H1 (cell line): Measurements from ENCODE around the gene CAMKMT. TPM values are rescaled to one million over a fixed set of nuclear protein-coding genes. Genes with fewer than 3 reads are reported as not detected.
A peak's percentile ranks its signal among the peaks of the same experiment; 100 is the strongest.

Experiments used
- CTCF ChIA-PET: fragments of 300-600 bp; sonication (Branson Sonifier 250); formaldehyde crosslinking; loops from one replicate; lab custom pipeline; 2021; ENCODE audit not compliant: partially characterized antibody; lab: Charles Lee
- POLR2A ChIA-PET: fragments of 300-600 bp; sonication (Branson Sonifier 250); formaldehyde crosslinking; loops from one replicate; lab custom pipeline; 2021; ENCODE audit warnings: inconsistent platforms; ENCODE audit not compliant: partially characterized antibody; lab: Charles Lee
- DNase-seq, 2 experiments: peaks; one replicate each; pipeline versions ENCODE4 v3.0.0 to v3.0.0-alpha.2; 2010 to 2022; ENCODE audit warnings: low spot score in 2 of 2, low read depth in 1 of 2, mixed read lengths in 1 of 2
- FAIRE-seq: peaks from 2 replicates; lab custom pipeline; 2011; peaks lifted over from hg19 to GRCh38; lab: Jason Lieb, UNC
- H2AFZ ChIP-seq: 2 replicates; pipeline ENCODE4 v1.8.1; 2012; ENCODE audit warnings: low read length, inconsistent platforms
- H2AK5ac ChIP-seq: 2 replicates; pipeline ENCODE4 v1.6.1; 2013; ENCODE audit warnings: low read depth, low read length
- H2BK120ac ChIP-seq: replicated peaks from 2 replicates; pipeline ENCODE3; 2013; ENCODE audit warnings: low read depth, low read length, inconsistent platforms
- H2BK12ac ChIP-seq: 2 replicates; pipeline ENCODE4 v1.6.1; 2013; ENCODE audit warnings: low read depth, low read length
- H2BK15ac ChIP-seq: 2 replicates; pipeline ENCODE4 v1.6.1; 2013; ENCODE audit warnings: low read length
- H2BK20ac ChIP-seq: 2 replicates; pipeline ENCODE4 v1.6.1; 2013; ENCODE audit warnings: low read length
- H2BK5ac ChIP-seq: 2 replicates; pipeline ENCODE4 v1.6.1; 2013; ENCODE audit warnings: low read depth, low read length
- H3K14ac ChIP-seq: 2 replicates; pipeline ENCODE4 v1.6.1; 2013; ENCODE audit warnings: inconsistent platforms; ENCODE audit not compliant: insufficient read length
- H3K18ac ChIP-seq: 2 replicates; pipeline ENCODE4 v1.6.1; 2013; ENCODE audit warnings: low read length; ENCODE audit errors: extremely low read depth
- H3K23ac ChIP-seq: 2 replicates; pipeline ENCODE4 v1.6.1; 2013; ENCODE audit warnings: inconsistent platforms; ENCODE audit not compliant: insufficient read length
- H3K23me2 ChIP-seq: 2 replicates; pipeline ENCODE4 v1.6.1; 2013; ENCODE audit warnings: low read depth, low read length
- H3K27ac ChIP-seq: 2 replicates; pipeline ENCODE4 v1.6.1; 2011; ENCODE audit warnings: low read depth, low read length, inconsistent platforms
- H3K27me3 ChIP-seq, 4 experiments: replicated peaks in 1 of 4; 1 replicate in 1 of 4; 2 replicates in 3 of 4; pipeline versions ENCODE4 v1.6.1 to v1.8.1; 2011 to 2013; ENCODE audit warnings: low read length in 3 of 4, mild to moderate bottlenecking in 3 of 4, inconsistent platforms in 2 of 4, mixed read lengths in 2 of 4, moderate library complexity in 1 of 4; ENCODE audit not compliant: control insufficient read depth in 3 of 4, insufficient read depth in 3 of 4; ENCODE audit errors: extremely low read depth in 1 of 4
- H3K36me3 ChIP-seq, 4 experiments: 2 replicates each; pipeline versions ENCODE4 v1.6.1 to v1.8.1; 2011 to 2013; ENCODE audit warnings: mild to moderate bottlenecking in 4 of 4, low read length in 3 of 4, moderate library complexity in 2 of 4, control low read depth in 1 of 4, inconsistent platforms in 1 of 4; ENCODE audit not compliant: insufficient read depth in 4 of 4, control insufficient read depth in 2 of 4
- H3K4ac ChIP-seq: replicated peaks from 2 replicates; pipeline ENCODE3; 2013; ENCODE audit warnings: low read length, low read depth, mixed read lengths, inconsistent platforms; ENCODE audit not compliant: insufficient read length
- H3K4me1 ChIP-seq, 4 experiments: replicated peaks in 1 of 4; 1 replicate in 1 of 4; 2 replicates in 3 of 4; pipeline versions ENCODE4 v1.6.1 to v1.8.1; 2011 to 2013; ENCODE audit warnings: low read length in 3 of 4, inconsistent platforms in 2 of 4, mixed read lengths in 1 of 4; ENCODE audit not compliant: insufficient read depth in 4 of 4, control insufficient read depth in 3 of 4
- H3K4me2 ChIP-seq, 2 experiments: 2 replicates each; pipeline versions ENCODE4 v1.6.1 to v1.8.1; 2011 to 2013; ENCODE audit warnings: low read depth in 2 of 2, low read length in 2 of 2, control low read depth in 1 of 2, inconsistent platforms in 1 of 2, mild to moderate bottlenecking in 1 of 2; ENCODE audit not compliant: insufficient read depth in 1 of 2
- H3K4me3 ChIP-seq, 4 experiments: fragments of 200-600, 300-600 bp in 1 of 4; sonication (generic), shearing (Covaris generic), sonication (Bioruptor Twin) in 1 of 4; 2 replicates each; pipeline versions ENCODE4 v1.5.1 to v1.8.1; 2011 to 2016; ENCODE audit warnings: low read length in 4 of 4, low read depth in 3 of 4, control low read depth in 2 of 4, inconsistent platforms in 2 of 4, mild to moderate bottlenecking in 2 of 4, mixed read lengths in 1 of 4, moderate library complexity in 1 of 4; ENCODE audit not compliant: insufficient read depth in 2 of 4; ENCODE audit errors: extremely low read depth in 1 of 4
- H3K56ac ChIP-seq: replicated peaks from 2 replicates; pipeline ENCODE3; 2013; ENCODE audit warnings: low read depth, mild to moderate bottlenecking, mixed read lengths, low read length, inconsistent platforms; ENCODE audit not compliant: insufficient read length
- H3K79me1 ChIP-seq: 2 replicates; pipeline ENCODE4 v1.6.1; 2013; ENCODE audit warnings: low read depth, low read length, control low read depth
- H3K79me2 ChIP-seq, 2 experiments: 2 replicates each; pipeline versions ENCODE4 v1.6.1 to v1.8.1; 2012 to 2013; ENCODE audit warnings: low read length in 2 of 2, mild to moderate bottlenecking in 2 of 2, inconsistent platforms in 1 of 2; ENCODE audit not compliant: insufficient read depth in 2 of 2, control insufficient read depth in 1 of 2
- H3K9ac ChIP-seq, 4 experiments: replicated peaks in 1 of 4; 1 replicate in 1 of 4; 2 replicates in 3 of 4; pipeline versions ENCODE4 v1.6.1 to v1.8.1; 2011 to 2013; ENCODE audit warnings: low read depth in 3 of 4, low read length in 3 of 4, control low read depth in 2 of 4, mild to moderate bottlenecking in 2 of 4, moderate library complexity in 2 of 4, inconsistent platforms in 1 of 4; ENCODE audit errors: extremely low read depth in 1 of 4
- H3K9me3 ChIP-seq, 2 experiments: 2 replicates each; pipeline versions ENCODE4 v1.6.1 to v1.8.1; 2012 to 2013; ENCODE audit warnings: mild to moderate bottlenecking in 2 of 2, moderate library complexity in 2 of 2, control low read depth in 1 of 2, inconsistent platforms in 1 of 2, low read depth in 1 of 2, low read length in 1 of 2, mixed read lengths in 1 of 2; ENCODE audit not compliant: insufficient read depth in 2 of 2
- H4K20me1 ChIP-seq, 2 experiments: replicated peaks in 1 of 2; 2 replicates each; pipeline versions ENCODE3 to v1.8.1; 2011 to 2013; ENCODE audit warnings: inconsistent platforms in 2 of 2, low read length in 2 of 2, mild to moderate bottlenecking in 1 of 2; ENCODE audit not compliant: insufficient read depth in 2 of 2, control insufficient read depth in 1 of 2
- H4K5ac ChIP-seq: 2 replicates; pipeline ENCODE4 v1.6.1; 2013; ENCODE audit warnings: low read length, low read depth, mixed read lengths, inconsistent platforms; ENCODE audit not compliant: insufficient read length
- H4K8ac ChIP-seq: 2 replicates; pipeline ENCODE4 v1.8.0; 2013; ENCODE audit warnings: mild to moderate bottlenecking, moderate library complexity, low read length, inconsistent platforms; ENCODE audit not compliant: insufficient read depth; ENCODE audit errors: extremely low read depth
- H4K91ac ChIP-seq: replicated peaks from 2 replicates; pipeline ENCODE3; 2013; ENCODE audit warnings: low read length, mixed read lengths, inconsistent platforms; ENCODE audit not compliant: insufficient read length
- BRCA1 ChIP-seq: IDR thresholded peaks from 2 replicates; pipeline ENCODE4 v1.6.1; 2012; ENCODE audit warnings: low read depth, low read length, improper control_type of control experiment
- CEBPB ChIP-seq: IDR thresholded peaks from 2 replicates; pipeline ENCODE4 v1.6.1; 2012; ENCODE audit warnings: low read depth, low read length
- HDAC6 ChIP-seq: IDR thresholded peaks from one replicate; pipeline ENCODE4 v1.7.1; 2012; ENCODE audit warnings: low read depth, mild to moderate bottlenecking, inconsistent platforms, low read length, moderate library complexity
- KDM4A ChIP-seq: IDR thresholded peaks from one replicate; pipeline ENCODE4 v1.7.1; 2012; ENCODE audit warnings: low read depth, mild to moderate bottlenecking, moderate library complexity, low read length, inconsistent platforms; ENCODE audit not compliant: severe bottlenecking
- MAX ChIP-seq: IDR thresholded peaks from 2 replicates; pipeline ENCODE4 v1.6.1; 2012; ENCODE audit warnings: inconsistent platforms
- POLR2AphosphoS5 ChIP-seq: IDR thresholded peaks from 2 replicates; pipeline ENCODE4 v1.6.1; 2011; ENCODE audit warnings: low read depth, low read length
- SIRT6 ChIP-seq: IDR thresholded peaks from one replicate; pipeline ENCODE4 v1.7.1; 2012; ENCODE audit warnings: low read length, inconsistent platforms
- USF2 ChIP-seq: IDR thresholded peaks from 2 replicates; pipeline ENCODE4 v1.6.1; 2011; ENCODE audit warnings: low read length, improper control_type of control experiment
- WGBS, 2 experiments: shearing (Covaris generic) in 1 of 2; methylation state at CpG; one replicate each; pipeline versions ENCODE4 v1.1.6 to v1.1.7; 2013 to 2015; ENCODE audit warnings: low lambda C conversion rate in 2 of 2, mixed read lengths in 2 of 2, inconsistent platforms in 1 of 2, low coverage in 1 of 2, missing lambda C conversion rate in 1 of 2; ENCODE audit not compliant: insufficient replicate concordance in 2 of 2, insufficient coverage in 1 of 2, insufficient read length in 1 of 2; ENCODE audit errors: extremely low coverage in 1 of 2, missing lambda C conversion rate in 1 of 2; 5-methylcytosine and 5-hydroxymethylcytosine counted together
- polyA plus RNA-seq, 7 experiments: library from polyadenylated mRNA; depleted of rRNA in 3 of 7; stranded (reverse) in 5 of 7; unstranded in 2 of 7; fragments of >200 nt in 5 of 7; fragments of 200-250 nt in 2 of 7; gene quantifications; 1 replicate in 5 of 7; 2 replicates in 1 of 7; 4 replicates in 1 of 7; pipeline versions ENCODE4 v1.2.1 to v1.2.3, GENCODE V29; 2011 to 2013; ENCODE audit warnings: missing spikeins in 2 of 7, mixed read lengths in 2 of 7
- total RNA-seq: library from RNA; stranded (reverse); fragmentation: NEBNext Ultra II Directional; extraction: Animal tissue kit (Norgen Biotek cat#: 25700); gene quantifications from 2 replicates; pipeline ENCODE4 v1.2.1, GENCODE V29; 2021

The CAMKMT gene
- total and polyA plus RNA-seq, 2 of the 8 experiments (the other 6 are each of a cell fraction or from before 2014, with no cell fraction given), result 14.7 to 22.4 TPM

- peaks cover 2 to 29% (median 18%) of the 10 kb centered on the region in 4 experiments; a peak in 5 of 7 replicates for H3K4me1 ChIP-seq
- H2BK20ac ChIP-seq, result no peak overlapping the region
- POLR2A ChIA-PET, result no interaction called here
- WGBS, 2 experiments, result 79% methylated on average over 2 of the region's 2 CpGs; no CpG with 5 or more reads in 1 of the 2 experiments
- no peaks in the 10 kb centered on the region for H3K9me3 ChIP-seq
- no peak overlapping the region; the same call in 1 of the 2 replicates for H3K18ac ChIP-seq
- 0 out of 2 replicates have a peak overlapping the region, but pooled peaks have one; percentile 4 for H2BK12ac ChIP-seq
- no peak overlapping the region for H2AFZ ChIP-seq
- H3K27me3 ChIP-seq, result no peaks in the 10 kb centered on the region
- H3K23ac ChIP-seq, result no peak overlapping the region
- no peak overlapping the region for H3K56ac ChIP-seq
- H2BK15ac ChIP-seq, result no peak overlapping the region
- no peak overlapping the region for H3K9ac ChIP-seq
- peak overlapping the region; percentile 8 for H2BK120ac ChIP-seq
- CTCF ChIA-PET, result interaction anchor here (1.4 kb wide), 1 partner anchor 502 kb away, joined by 3 read pairs; no protein-coding TSS in a partner anchor
- H4K5ac ChIP-seq, result no peak overlapping the region
- H3K14ac ChIP-seq, result no peak overlapping the region
- H3K4me2 ChIP-seq, result no peak overlapping the region
- H4K20me1 ChIP-seq, result no peaks in the 10 kb centered on the region
- H3K27ac ChIP-seq, result no peak overlapping the region
- no peak for TF ChIP-seq SIRT6
- TF ChIP-seq BRCA1, result no peak
- TF ChIP-seq CEBPB, result no peak
- TF ChIP-seq KDM4A, result no peak
- no peak for TF ChIP-seq HDAC6
- TF ChIP-seq USF2, result no peak
- no peak for TF ChIP-seq MAX
- TF ChIP-seq POLR2AphosphoS5, result no peak
- no peak for DNase-seq
- no peaks in the 10 kb centered on the region for H3K79me2 ChIP-seq
- no peak overlapping the region for H3K4ac ChIP-seq
- H3K36me3 ChIP-seq, result 0 out of 8 replicates have a peak, but pooled peaks cover 0 to 2% (median 0%) of the 10 kb centered on the region in 4 experiments
- no peak overlapping the region for H3K4me3 ChIP-seq
- FAIRE-seq, result no peak
- no peak overlapping the region for H4K8ac ChIP-seq
- H2BK5ac ChIP-seq, result no peak overlapping the region
- H3K79me1 ChIP-seq, result no peaks in the 10 kb centered on the region
- peaks cover 3% of the 10 kb centered on the region; the same call in 1 of the 2 replicates for H3K23me2 ChIP-seq
- no peak overlapping the region for H4K91ac ChIP-seq
- H2AK5ac ChIP-seq, result peak overlapping the region; percentile 39; the same call in 1 of the 2 replicates
These were observed 184.8 kb downstream of the CAMKMT start for GRCh38 chr2:44546459-44547127.
